ENCODE data around the gene C5. TPM values are rescaled to one million over a fixed set of nuclear protein-coding genes. Genes with fewer than 3 reads are reported as not detected.
"Not testable (repeated sequence)": the region's sequence is repeated elsewhere in the genome, so short reads cannot be mapped to it uniquely, and the experiment has no call there.

C5 gene
- total RNA-seq, result 1 to 10 TPM in 7 of 8 experiments, under 1 TPM in 1; 0.91 to 4.1 (median 2.0) TPM

DNA sequence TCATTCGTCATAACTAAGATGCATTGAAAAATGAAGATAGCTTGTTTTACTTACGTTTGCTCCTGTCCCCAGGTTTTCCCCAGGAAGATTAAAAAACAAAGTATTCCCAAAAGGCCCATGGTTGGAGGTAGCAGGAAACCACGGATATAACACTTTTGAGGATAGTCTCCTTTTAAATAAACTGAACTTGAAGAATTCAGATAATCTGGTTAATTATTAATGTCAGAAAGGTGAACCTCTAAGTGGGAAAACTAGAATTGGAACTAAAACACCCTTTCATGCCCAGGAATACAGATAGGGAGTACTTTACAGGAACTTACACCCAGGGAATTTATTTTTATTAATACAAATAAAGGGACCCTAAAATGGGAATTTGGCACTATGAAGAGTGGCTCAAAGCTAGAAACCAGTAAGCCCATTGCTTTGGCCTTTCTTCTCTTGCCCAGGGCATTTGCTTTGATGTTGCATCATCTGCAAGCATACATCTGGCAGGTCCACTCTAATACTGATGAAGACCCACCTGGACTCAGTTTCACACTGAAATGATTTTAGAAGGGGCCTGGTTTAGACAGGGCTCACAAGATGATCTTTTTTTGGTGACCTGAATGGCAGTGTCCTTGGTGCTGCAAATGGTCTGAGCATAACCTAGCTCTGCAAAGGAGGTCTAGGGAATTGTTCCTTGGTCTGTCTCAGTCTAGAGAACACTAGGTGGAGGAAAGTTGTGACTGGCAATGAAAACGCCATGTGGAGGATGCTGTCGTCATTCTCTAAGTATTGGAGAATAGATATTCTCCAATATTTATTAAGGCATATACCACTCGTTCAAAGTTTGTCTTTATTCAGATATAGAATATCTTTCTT is at the start of gene C5:
C5 (minus strand) TSS at position 148 of the 861 bp plus-strand sequence; CDS start at position 119, 29 bp downstream.
- in situ Hi-C loops (cut with MboI; ENCODE audit: low pct_unique_long_range_greater_than_20kb in 2 of 9, low sequenced_read_pairs in 9 of 9, unreplicated experiment in 9 of 9), result loop anchor here in 5 of 9 experiments (10.0 to 25.0 kb wide), 3 partner anchors 66 to 313 kb away; no protein-coding TSS in a partner anchor
- ATAC-seq (replicated peaks in 6 of 8), result no peak
- Histone ChIP-seq H3K4me1 (replicated peaks in 1 of 2) (no peaks in the 10 kb centered on the region), H3K27ac (no peak within 1 kb of the TSS), H3K4me3 (no peak within 1 kb of the TSS)
- 61 to 90% (median 82%) methylated on average over 2 to 6 of the region's 6 CpGs for WGBS, 10 experiments

DNA sequence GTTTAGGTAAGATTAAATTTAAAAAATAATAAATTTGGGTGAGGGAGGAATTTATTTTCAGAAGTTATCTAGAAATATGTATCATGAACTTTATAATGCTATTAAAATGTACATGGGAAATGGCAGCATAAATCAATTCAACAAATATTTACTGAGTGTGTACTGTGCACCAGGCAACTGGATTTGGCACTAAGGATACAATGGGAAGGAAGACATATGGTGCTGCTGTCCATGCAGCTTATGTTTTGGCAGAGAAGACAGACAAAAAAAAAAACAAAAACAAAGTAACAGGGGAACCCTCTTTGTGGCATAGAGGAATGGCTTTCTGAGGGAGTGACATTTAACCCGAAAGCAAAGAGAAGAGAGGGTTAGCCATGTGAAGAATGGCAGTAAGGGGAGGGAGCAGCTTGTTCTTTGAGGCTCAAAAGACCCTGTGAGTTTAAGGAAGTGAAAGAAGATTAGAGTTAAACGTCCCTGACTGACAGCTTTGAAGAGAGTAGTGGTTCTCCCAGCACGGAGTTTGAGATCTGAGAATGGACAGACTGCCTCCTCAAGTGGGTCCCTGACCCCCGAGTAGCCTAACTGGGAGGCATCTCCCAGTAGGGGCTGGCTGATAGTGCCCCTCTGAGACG is 48.6 kb upstream of the C5 start:
- 72 to 100% (median 92%) methylated on average over 1 to 4 of the region's 5 CpGs; no CpG with 5 or more reads in 1 of the 10 experiments for WGBS, 10 experiments
- no peak for ATAC-seq (replicated peaks in 6 of 8)
- no peak overlapping the region for H3K27ac ChIP-seq
- in situ Hi-C loops (cut with MboI; ENCODE audit: low pct_unique_long_range_greater_than_20kb in 2 of 9, low sequenced_read_pairs in 9 of 9, unreplicated experiment in 9 of 9), result no loop called here
- H3K4me3 ChIP-seq, result no peak overlapping the region
- H3K4me1 ChIP-seq (replicated peaks in 1 of 2), result no peaks in the 10 kb centered on the region

GRCh38 chr9:121095057-121095456 is 45.0 kb upstream of the C5 start:
- no peak for ATAC-seq (replicated peaks in 6 of 8)
- H3K4me3 ChIP-seq, result no peak overlapping the region
- H3K27ac ChIP-seq, result no peak overlapping the region
- in situ Hi-C loops (cut with MboI; ENCODE audit: low pct_unique_long_range_greater_than_20kb in 2 of 9, low sequenced_read_pairs in 9 of 9, unreplicated experiment in 9 of 9), result no loop called here
- H3K4me1 ChIP-seq (replicated peaks in 1 of 2), result no peaks in the 10 kb centered on the region

DNA sequence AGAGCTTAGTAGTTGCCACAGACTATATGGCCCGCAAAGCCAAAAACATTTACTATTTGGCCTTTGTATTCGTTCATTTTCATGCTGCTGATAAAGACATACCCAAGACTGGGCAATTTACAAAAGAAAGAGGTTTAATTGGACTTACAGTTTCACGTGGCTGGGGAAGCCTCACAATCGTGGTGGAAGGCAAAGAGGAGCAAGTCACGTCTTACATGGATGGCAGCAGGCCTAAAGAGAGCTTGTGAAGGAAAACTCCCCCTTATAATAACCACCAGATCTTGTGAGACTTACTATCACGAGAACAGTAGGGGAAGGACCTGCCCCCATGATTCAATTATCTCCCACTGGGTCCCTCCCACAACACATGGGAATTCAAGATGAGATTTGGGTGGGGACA is 40.7 kb upstream of the C5 start:
- in situ Hi-C loops (cut with MboI; ENCODE audit: low pct_unique_long_range_greater_than_20kb in 2 of 9, low sequenced_read_pairs in 9 of 9, unreplicated experiment in 9 of 9); H3K4me3 ChIP-seq; H3K4me1 ChIP-seq (replicated peaks in 1 of 2); H3K27ac ChIP-seq; ATAC-seq (replicated peaks in 6 of 8): not testable (repeated sequence)
- 75 to 100% (median 81%) methylated on average over 1 to 6 of the region's 6 CpGs; no CpG with 5 or more reads in 2 of the 10 experiments for WGBS, 10 experiments

DNA sequence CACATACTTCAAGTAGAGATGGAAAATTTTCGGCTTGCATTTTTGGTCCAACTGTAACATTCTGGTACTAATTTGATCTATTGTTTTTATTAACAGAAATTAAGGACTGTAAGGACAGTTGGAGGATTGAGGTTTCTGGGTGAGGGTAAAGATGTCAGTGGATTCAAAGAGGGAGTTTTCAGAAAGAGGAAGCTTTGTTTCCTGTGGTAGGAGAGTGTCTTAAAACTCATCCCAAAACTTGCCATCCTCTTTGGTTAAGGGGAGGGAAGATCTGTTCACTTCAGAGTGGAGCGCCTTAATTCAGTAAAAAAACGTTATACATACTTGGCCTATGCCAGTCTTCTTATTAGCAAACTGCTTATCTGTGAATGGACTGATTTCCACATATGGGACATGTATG is 38.5 kb upstream of the C5 start:
- in situ Hi-C loops (cut with MboI; ENCODE audit: low pct_unique_long_range_greater_than_20kb in 2 of 9, low sequenced_read_pairs in 9 of 9, unreplicated experiment in 9 of 9), result no loop called here
- no peak for ATAC-seq (replicated peaks in 6 of 8)
- Histone ChIP-seq H3K4me1 (replicated peaks in 1 of 2) (no peaks in the 10 kb centered on the region), H3K27ac (no peak overlapping the region), H3K4me3 (no peak overlapping the region)
- 72 to 100% (median 87%) methylated on average over 1 to 3 of the region's 3 CpGs; no CpG with 5 or more reads in 1 of the 10 experiments for WGBS, 10 experiments

DNA sequence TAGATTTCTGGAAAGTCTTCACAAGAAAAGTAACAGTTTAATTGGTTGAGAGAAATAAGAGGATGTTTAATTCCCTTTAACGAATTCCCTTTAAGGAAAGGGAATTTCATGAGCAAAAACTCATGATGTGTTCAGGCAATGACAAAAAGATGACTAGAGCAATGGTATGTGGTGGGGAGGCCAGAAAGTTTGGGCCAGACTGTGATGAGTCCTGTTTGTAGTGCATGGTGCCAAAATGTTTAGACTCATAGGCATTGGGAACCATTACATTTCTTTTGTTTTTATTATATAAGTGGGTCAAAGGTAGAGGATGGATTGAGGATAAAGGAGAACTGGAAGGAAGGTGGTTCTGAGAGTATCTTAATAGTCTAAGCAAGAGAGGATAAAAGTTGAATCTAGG is 35.6 kb upstream of the C5 start:
- in situ Hi-C loops (cut with MboI; ENCODE audit: low pct_unique_long_range_greater_than_20kb in 2 of 9, low sequenced_read_pairs in 9 of 9, unreplicated experiment in 9 of 9), result no loop called here
- 0 to 100% (median 78%) methylated on average over 1 of the region's 1 CpG; no CpG with 5 or more reads in 3 of the 10 experiments for WGBS, 10 experiments
- no peaks in the 10 kb centered on the region for H3K4me1 ChIP-seq (replicated peaks in 1 of 2)
- H3K4me3 ChIP-seq, result no peak overlapping the region
- ATAC-seq (replicated peaks in 6 of 8), result no peak
- no peak overlapping the region for H3K27ac ChIP-seq

DNA sequence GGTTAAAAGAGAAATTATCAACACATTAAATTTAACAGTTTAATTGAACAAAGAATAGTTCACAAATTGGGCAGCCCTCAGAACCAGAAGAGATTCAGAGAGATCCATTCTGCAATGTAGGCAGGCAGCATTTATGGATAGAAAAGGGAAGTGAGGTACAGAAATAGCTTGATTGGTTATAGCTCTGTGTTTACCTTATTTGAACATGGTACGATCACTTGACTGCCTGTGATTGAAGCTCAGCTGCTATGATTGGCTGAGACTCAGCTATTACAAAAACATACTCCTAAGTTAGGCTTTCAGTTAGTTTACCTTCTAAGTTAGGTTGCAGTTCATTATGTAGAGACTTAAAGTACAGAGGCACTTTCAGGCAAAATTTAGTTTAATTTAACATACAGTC is 32.0 kb upstream of the C5 start:
- Histone ChIP-seq H3K27ac (no peak overlapping the region), H3K4me3 (no peak overlapping the region), H3K4me1 (replicated peaks in 1 of 2) (no peaks in the 10 kb centered on the region)
- ATAC-seq (replicated peaks in 6 of 8), result no peak
- in situ Hi-C loops (cut with MboI; ENCODE audit: low pct_unique_long_range_greater_than_20kb in 2 of 9, low sequenced_read_pairs in 9 of 9, unreplicated experiment in 9 of 9), result no loop called here
- 83 to 100% (median 100%) methylated on average over 1 of the region's 1 CpG for WGBS, 10 experiments

DNA sequence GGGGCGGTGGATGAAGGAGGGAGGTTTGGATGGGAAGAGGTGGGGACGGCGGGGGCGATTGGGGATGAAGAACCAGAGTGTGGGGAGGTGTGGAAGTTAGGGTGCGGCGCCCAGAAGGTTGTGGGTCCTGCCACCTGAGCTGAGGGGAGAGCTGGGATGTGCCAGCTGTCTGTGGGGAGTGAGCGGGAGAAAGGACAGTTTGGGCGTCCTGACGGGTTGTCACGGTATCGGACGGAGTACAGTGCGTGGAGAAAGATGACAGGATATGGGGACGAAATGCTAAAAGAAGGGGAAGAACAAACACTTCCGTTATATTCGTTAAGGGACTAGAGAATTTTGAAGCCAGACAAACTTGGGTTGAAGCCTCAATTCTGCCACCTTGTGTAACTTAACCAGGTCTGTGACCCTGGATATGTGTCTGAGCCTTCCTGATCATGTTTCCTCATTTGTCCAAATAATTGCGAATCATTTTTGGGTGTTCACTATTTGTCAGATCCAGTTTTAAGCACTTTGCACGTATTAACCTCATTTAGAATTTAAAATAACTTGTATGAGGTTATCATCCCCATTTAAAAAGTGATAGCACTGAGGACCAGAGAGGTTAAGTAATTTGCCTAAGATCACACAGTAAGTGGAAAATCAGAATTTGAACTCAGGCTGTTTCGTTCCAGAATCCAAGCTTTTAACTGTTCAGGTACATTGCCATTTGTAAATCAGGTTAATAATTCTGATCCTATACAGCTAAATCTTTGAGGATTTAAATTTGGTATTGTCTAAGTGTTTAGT is 25.4 kb upstream of the C5 start:
- in situ Hi-C loops (cut with MboI; ENCODE audit: low pct_unique_long_range_greater_than_20kb in 2 of 9, low sequenced_read_pairs in 9 of 9, unreplicated experiment in 9 of 9), result no loop called here
- WGBS, 10 experiments, result 0 to 30% (median 13%) methylated on average over 3 to 13 of the region's 19 CpGs; no CpG with 5 or more reads in 1 of the 10 experiments
- Histone ChIP-seq H3K4me1 (replicated peaks in 1 of 2) (peaks cover 7 to 12% of the 10 kb centered on the region in 2 donors), H3K27ac (peak overlapping the region; percentile 90 to 94), H3K4me3 (peak overlapping the region; percentile 70 to 98 (median 89))
- ATAC-seq (replicated peaks in 6 of 8), result no peak

DNA sequence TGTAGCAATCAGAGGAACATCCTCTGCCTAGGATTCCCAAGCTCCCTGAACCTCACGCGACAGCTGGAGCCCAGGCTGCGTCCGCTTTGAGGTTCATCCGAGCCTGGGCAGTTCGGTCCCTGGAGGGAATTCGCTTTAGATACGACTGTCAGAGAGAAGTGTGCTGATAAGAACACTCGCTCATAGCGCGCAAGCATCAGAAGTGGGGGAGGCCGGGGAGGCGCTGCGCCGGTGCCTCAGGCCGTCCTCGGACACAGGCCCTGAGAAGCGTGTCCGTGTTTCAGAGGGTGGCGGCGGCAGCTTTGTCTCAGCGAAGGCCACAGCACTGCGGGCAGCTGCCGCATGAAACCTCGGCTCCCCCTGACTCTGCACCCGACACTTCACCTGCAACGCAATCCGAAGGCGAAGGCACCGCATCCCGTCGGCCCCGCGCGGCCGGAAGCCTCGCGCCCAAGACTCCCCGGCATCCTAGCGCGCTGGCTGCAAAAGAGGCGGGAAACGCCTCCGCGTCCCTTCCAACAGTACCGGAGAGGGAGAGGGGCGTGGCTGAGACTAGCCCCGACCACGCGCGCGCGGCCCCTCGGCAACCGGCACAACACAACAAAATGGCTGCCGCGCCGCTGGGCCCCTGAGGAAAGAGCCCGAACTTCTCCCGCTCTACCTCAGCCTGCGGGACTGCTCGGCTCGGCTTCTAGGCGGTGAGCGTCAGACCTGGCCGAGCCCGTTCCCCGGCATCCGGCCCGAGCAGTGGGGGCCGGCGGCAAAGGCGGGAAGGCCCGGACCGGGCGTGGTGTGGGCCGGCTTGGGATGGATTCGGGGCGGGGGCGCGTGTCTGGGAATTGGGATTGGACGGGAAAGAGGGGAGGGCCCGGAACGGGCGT is 24.5 kb upstream of the C5 start, which contains the start of gene CNTRL:
CNTRL (plus strand) TSS at position 586 of the 881 bp plus-strand sequence. CDS start 13,372 bp downstream, outside the sequence.
- H3K27ac ChIP-seq, result peak within 1 kb of the TSS; percentile 90 to 94
- ATAC-seq (replicated peaks in 6 of 8), result peak; percentile 75 to 97 (median 96)
- in situ Hi-C loops (cut with MboI; ENCODE audit: low pct_unique_long_range_greater_than_20kb in 2 of 9, low sequenced_read_pairs in 9 of 9, unreplicated experiment in 9 of 9), result loop anchor here in 5 of 9 experiments (25.0 kb wide), 2 partner anchors 312 to 337 kb away; no protein-coding TSS in a partner anchor

DNA sequence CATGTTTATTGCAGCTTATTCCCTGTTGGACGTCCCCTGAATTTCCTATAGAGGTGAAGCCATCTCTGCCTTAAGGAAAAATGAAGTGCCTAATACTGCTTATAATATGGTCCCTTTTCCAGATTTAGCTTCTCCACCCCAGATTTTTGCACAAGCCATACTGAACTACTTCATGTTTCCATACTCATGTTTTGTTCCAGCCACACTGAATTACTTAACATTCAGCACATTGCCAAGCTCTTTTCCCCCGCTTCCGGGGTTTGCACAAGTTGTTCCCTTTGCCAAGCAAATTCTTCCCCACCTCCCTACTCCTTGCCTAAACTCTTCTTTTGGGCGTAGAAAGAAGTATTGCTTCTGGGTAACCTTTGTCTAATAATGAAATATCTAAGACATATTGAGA is 23.0 kb upstream of the C5 start:
- in situ Hi-C loops (cut with MboI; ENCODE audit: low pct_unique_long_range_greater_than_20kb in 2 of 9, low sequenced_read_pairs in 9 of 9, unreplicated experiment in 9 of 9), result loop anchor here in 5 of 9 experiments (25.0 kb wide), 2 partner anchors 311 to 336 kb away; no protein-coding TSS in a partner anchor
- no peak overlapping the region for H3K4me3 ChIP-seq
- ATAC-seq (replicated peaks in 6 of 8), result no peak
- WGBS, 10 experiments, result 0 to 100% (median 87%) methylated on average over 2 to 4 of the region's 4 CpGs; no CpG with 5 or more reads in 1 of the 10 experiments
- peaks cover 7 to 12% of the 10 kb centered on the region in 2 donors for H3K4me1 ChIP-seq (replicated peaks in 1 of 2)
- no peak overlapping the region for H3K27ac ChIP-seq

More for the DNA sequence above, 24.5 kb upstream of the C5 start, which contains the start of gene CNTRL:
- Histone ChIP-seq H3K4me3 (peak within 1 kb of the TSS; percentile 70 to 98 (median 89)), H3K4me1 (replicated peaks in 1 of 2) (peaks cover 7 to 12% of the 10 kb centered on the region in 2 donors)
- whole genome bisulfite sequencing, 10 experiments, result 0 to 14% (median 2%) methylated on average over 4 to 28 of the region's 85 CpGs; no CpG with 5 or more reads in 1 of the 10 experiments

- WGBS, 10 experiments, result 0 to 82% (median 61%) methylated on average over 2 to 16 of the region's 16 CpGs
- H3K27ac ChIP-seq, result no peak overlapping the region
- H3K4me1 ChIP-seq (replicated peaks in 1 of 2), result peaks cover 7 to 12% of the 10 kb centered on the region in 2 donors
- no peak overlapping the region for H3K4me3 ChIP-seq
- in situ Hi-C loops (cut with MboI; ENCODE audit: low pct_unique_long_range_greater_than_20kb in 2 of 9, low sequenced_read_pairs in 9 of 9, unreplicated experiment in 9 of 9), result loop anchor here in 5 of 9 experiments (25.0 kb wide), 2 partner anchors 310 to 335 kb away; no protein-coding TSS in a partner anchor
- peak in 1 of 8 experiments; percentile 1 for ATAC-seq (replicated peaks in 6 of 8)
These were observed 21.8 kb upstream of the C5 start for GRCh38 chr9:121071756-121072421.
